NCI-H128 (cell line): Measurements from ENCODE around the gene OSBPL6.
"Not testable (repeated sequence)": the region's sequence is repeated elsewhere in the genome, so short reads cannot be mapped to it uniquely, and the experiment has no call there.

ENCODE experiments used
- DNase-seq: peaks from one replicate; lab custom pipeline; 2025; ENCODE audit not compliant: unreplicated experiment; lab: John Stamatoyannopoulos, UW

The OSBPL6 gene

DNA sequence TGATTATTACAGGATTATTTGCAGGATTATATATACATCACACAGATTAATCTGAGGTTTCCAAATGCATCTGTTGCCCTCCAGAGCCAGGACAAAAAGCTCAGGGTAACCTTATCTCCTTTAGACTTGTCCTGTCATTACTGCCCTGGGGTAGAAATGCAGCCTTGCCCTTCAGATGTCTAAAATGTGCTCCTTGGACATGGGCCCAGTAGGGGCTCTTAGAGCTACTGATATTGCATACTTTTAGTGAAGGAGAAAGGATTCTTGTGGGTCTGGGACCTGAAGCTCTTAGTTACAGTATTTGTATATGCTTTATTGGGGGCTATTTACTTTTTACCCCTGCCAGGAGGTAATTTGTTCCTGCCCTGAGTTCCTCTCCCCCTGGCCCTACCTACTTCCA is 200.5 kb downstream of the OSBPL6 start:
- no peak for DNase-seq

DNA sequence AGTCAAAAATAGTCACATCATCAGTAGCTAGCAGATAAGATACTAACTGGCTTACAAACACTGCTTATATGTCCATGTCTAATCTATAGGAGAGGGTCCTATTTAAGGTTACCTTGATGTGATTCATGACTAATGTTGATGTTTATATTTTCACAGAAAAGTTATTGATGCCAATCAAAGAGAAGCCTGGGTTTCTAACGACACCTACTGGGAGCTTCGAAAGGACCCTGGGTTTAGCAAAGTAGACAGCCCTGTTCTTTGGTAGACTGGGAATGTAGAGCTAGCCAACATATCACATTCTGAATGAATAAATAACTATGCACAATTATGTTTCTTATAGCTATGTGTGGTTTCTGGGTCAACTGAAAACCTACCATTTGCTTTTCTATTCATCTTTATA is 201.0 kb downstream of the OSBPL6 start:
- DNase-seq, result no peak

DNA sequence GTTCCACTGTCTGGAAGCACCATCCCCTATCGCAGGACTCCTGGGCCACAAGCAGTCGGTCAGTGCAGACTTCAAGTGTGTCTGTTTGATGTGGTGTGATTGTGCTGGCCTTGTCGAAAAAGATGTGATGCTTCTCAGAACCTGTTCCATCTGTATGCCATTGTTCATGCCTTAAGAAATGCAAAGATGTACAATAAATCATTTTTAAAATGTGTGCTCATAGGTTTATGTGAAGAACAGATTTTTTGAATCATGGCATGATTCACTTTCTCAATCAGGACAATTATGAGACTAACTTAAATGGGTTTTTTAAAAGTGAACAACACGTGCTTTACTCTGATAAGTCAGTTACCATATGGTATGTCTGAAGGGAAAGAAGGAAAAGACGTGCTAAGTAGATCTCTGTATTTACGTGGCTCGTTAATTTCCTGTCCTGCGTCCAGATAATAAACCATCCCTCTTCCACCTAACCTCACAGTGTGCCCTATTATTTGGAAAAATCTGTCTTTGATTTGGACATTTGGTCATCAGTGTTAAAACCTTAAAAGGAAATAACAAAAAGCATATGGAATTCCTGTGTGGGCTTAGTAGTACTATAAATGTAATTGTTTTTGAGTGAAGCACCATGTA is 201.7 kb downstream of the OSBPL6 start:
- DNase-seq, result no peak

DNA sequence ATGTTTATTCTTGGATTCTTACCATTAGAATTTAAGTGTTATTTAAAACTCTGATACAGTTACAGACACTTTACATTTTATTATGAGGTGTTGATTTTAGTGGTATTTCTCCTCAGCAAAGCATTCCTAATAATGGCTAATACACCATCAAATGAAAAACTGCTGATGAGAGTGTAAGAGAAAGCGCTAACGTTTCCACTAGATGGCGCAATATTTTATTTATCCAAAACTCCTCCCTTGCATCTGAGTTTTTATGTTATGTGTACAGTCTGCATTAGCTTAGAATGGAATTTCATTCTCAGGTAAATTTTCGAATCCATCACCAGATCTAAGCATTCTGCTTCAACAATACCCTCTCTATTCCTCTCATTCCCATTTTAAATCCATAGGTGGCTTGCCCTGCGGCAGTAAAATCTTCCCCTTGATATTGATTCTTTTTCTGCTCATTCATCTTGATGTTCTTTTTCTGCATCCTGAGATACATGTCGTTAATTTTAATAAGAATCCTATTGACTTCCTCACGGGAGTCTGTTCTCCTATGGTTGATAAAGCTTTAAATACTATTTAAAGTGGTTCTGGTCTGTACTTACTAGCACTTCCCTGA is 202.8 kb downstream of the OSBPL6 start:
- no peak for DNase-seq

DNA sequence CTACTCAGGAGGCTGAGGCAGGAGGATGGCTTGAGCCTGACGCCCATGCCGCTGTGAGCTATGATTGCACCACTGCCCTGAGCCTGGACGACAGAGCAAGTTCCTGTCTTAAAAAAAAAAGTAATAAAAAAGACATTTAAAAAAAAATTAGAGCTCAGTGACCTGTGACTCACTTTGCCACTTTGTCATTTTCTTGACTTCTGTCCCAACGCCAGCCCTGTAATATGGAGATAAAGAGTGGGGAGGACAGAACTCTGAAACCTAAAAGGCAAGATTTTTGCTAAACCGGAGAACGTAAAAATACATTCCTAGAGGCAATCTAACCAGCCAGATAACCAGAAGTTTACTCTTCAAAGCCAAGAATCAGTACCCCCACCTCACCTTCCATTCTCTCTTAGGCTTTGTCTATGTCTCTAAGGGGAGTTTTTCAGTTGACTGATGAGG is 207.7 kb downstream of the OSBPL6 start:
- no peak for DNase-seq

DNA sequence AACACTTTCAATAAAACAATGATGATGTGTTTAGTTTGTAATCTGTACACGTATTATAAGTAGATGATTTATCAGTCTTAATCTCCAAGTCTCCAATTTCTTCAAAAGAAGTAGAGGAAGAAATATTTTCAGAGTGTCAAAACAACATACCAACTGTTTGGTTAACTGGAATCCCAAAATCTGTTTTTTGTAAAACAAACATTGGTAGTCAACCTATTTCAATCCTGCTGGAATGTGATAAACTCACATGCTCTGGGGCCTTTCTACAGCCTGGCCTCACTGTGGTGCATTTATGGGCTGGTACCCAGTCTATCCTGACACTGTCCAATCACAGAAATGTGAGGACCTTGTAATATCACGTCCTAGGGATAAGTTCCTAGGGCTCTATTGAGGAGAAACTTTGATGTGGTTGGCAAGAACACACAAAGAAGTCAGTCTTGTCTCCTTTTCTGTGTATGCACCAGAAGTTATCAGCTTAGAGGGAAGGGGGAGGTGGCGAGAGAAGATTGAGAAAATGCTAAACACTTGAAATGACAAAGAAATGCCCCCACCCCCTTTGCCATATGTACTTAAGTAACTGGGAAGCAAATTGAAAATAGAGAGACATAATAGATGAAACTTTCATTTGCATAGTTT is 209.5 kb downstream of the OSBPL6 start:
- DNase-seq, result no peak

DNA sequence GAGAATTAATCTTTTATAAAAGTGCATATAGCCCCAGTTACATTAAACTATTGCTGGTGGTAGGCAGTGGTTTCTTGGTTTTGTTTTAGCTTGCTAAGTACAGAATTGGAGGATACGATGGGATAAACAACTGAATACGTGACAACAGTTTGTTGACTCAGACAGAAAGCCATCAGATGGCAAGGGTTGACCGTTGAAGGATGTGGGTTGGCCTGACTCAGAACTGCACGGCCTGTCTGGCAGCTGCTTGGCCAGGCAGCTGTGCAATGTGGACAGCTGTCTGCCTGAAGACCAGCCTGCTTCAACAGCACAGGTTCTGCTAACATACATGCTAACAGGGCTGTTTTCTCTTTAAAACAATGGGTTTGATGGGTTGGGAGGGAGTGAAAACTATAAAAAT is 210.1 kb downstream of the OSBPL6 start:
- no peak for DNase-seq

DNA sequence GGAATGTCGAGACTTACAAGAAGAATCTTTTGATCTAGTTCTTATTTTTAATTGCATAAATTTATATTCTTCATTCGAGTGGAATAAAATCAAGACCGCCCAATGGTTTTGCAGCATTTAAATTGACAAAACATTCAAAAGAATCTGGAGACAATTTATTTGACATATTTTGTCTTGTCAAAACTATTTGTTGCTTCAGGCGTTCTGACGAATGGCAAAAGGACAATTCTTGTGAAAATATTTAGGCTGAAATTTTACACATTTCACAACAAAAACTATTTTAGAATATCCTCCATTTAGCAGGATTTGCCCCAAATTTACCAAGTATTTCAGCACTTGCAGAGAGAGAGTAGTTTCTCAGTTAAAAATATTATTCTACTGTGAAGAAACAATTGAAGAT is 214.9 kb downstream of the OSBPL6 start:
- DNase-seq, result no peak

DNA sequence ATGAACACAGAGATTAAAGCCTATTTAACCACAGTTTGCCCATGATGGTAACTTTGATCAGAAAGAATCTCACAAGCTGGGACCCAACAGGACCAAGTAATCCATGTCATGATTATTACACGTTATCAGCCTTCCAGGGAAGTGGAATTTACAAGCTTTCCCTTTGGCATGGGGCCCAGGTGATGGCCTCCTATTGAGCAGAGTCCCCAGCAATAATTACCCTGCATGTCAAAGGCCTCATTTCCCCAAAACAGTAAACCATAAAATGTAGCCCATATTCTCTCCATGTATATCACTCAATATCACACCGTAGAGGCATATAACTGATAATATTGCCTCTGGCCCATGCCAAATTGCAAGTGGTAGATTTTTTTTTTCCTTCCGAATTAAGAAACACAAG is 217.7 kb downstream of the OSBPL6 start:
- DNase-seq, result no peak

DNA sequence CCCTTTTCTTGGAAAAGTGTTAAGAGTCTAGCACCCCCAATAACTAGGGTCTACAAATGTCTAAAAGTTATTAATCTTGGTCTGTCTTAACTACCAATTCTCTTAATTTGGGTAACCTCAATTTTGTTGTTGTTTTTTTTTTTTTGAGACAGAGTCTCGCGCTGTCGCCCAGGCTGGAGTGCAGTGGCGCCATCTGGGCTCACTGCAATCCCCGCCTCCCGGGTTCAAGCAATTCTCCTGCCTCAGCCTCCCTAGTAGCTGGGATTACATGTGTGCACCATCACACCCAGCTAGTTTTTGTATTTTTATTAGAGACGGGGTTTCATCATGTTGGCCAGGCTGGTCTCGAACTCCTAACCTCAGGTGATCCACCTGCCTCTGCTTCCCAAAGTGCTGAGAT is 218.1 kb downstream of the OSBPL6 start:
- DNase-seq, result not testable (repeated sequence)

DNA sequence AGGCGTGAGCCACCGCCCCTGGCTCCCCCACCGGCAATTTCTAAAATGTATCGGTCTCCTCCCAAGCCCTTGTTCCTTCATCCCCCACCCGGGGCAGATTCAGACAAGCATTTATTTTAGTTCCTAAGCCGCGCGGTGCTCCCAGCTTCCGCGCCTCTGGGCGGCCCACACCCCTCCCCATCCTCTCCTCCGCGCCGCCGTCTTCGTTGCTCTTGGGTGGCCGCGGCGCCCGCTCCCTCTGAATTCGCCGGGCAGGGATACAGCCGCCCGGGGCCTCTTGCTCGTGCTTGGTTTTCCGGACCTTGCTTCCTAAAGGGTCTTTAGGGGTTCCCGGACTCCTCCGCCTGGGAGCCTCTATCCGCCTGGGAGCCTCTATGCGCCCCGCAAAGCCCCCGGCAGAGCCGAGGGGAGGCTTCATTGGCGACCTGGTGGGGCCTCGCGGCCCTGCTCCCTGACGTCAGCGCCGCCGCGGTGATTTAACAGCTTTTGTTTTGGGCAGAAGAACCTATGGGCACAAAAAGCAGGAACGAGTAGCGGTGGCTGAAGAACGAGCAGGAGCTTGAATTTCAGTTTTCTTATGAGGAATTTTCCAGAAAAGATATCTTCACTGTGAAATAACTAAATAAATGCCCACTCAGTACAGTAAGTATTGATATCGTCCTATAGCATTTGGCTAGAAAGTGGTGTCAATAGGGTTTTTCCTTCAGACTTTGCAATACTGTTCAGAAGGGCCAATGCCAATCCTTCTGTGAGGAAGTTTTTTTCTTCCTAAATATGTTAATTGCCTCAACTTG is 219.4 kb downstream of the OSBPL6 start:
- peak; percentile 38 for DNase-seq

DNA sequence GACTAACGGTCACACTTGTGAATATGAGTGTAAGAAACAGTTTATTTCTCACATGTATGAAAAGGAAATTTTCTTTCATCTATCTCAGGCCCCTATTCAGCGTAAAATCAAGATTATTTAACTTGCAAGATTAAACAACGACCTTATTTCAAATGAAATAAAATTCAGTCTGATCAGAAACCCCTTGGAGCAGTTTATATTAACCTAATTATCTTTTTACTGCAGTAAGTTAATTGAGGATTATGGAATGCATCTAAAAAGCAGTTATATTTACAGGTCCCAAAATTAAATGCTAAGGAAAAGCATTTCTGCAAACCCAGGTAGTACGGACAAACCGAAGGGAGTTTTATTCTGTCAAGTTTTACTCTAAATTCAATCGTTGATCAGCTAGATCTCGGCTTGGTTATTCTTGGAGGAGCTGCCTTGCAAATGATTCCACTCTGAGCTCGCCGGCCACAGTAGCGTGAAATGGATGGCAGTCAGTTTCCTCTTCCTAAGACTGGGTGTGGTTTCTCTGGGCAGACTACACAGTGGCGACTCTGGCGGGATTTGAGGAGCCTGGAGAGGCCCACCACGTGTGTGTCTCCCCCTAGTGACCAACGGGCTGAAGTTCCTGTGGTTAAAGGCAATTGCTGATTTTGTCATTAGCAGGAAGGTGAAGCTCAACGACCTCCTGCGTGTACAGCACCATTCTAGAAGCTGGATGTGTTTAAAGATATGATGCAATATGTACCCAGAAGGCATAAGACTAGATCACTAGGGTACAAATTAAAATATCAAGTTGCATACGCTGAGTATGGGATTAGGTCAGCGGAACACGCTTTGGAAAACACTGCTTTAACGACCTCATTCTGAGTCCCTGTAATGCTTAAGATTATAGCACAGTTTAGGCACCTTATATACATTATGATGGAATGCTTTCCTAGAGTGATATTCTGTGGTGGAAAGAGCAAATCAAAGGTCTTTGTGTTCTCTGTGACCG is 220.2 kb downstream of the OSBPL6 start:
- DNase-seq, result peak; percentile 63

DNA sequence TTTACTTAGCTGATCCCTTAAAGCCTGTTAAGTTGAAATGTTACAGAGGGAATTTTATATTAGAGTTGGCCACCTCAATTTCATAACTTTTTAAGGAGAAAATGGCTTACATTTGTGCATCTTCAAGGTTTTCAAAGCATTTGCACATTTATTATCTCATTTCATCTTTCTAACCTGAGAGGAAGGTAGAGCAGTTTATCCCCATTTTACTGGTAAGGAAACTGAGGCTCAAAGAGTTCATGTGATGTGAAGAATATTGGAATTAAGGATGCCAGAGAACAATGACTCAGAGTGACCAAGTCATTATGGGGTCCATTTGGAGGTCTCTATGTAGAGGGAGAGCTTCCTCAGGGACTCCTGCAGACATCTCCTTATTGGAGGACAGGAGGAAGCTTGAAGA is 221.7 kb downstream of the OSBPL6 start:
- DNase-seq, result no peak

DNA sequence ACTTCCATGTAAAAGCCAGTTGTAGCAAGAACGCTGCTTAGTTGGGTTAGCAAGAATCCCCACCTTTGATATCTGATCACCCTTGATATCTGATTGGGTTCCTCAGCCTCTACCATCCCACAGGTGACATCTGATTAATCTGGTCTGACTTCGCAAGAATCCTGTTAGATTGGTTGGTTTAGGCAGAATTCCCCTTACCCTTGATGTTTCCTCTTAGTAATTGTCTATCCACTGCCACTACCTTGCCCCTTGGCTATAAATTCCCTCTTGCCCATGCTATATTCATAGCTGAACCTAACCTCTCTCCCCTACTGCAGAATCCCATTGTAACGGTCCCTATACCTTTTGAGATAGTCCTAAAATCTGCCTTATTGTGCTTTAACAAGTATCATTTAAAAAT is 223.6 kb downstream of the OSBPL6 start:
- no peak for DNase-seq

DNA sequence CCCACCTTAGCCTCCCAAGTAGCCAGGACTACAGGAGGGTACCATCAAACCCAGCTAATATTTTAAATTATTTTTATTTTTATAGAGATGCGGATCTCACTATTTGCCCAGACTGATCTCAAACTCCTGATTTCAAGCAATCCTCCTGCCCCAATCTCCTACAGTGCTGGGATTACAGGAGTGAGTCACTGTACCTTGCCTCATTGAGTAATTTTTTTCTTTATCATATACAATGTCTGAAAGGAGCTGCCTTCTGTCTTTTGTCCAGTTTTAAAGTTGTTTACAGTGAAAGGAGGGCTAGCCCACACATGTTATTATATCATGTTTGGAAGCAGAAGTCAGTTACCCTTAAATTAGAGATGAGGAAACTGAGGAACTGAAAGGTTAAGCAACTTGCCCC is 224.1 kb downstream of the OSBPL6 start:
- DNase-seq, result no peak

DNA sequence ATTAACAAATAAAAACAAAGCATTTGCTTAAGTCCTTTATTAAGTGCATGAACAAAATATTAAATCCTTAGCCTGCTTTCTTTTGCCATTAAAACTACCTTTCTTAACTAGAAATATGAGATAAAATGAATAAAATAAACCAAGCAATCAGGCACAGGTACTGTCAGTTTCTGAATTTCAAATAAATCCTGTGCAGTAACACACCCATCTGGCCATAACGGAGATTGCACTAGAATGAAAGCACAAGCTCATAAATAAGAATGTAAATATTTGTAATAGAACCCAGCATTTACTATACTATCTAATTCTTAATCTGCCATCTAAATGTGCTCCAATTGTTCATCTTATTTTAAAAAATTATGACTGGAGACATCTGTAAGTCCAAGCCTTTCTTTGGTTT is 224.8 kb downstream of the OSBPL6 start:
- DNase-seq, result no peak

DNA sequence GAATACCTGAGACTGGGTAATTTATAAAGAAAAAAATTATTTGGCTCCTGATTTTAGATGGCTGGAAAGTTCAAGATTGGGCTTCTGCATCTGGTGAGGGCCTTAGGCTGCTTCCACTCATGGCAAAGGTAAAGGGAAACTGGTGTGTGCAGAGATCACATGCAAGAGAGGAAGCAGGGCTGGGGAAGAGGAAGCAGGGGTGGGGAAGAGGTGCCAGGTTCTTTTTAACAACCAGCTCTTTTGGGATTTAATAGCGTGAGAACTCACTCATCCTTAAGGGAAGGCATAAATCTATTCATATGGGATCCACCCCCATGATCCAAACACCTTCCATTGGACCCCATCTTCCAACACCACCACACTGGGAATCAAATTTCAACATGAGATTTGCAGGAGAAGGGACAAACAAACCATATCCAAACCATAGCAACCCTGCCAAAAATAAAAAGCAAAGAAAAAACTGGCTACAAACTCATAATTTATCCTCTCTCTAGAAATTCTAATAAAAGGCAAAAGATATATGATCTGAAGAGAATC is 226.2 kb downstream of the OSBPL6 start:
- no peak for DNase-seq

DNA sequence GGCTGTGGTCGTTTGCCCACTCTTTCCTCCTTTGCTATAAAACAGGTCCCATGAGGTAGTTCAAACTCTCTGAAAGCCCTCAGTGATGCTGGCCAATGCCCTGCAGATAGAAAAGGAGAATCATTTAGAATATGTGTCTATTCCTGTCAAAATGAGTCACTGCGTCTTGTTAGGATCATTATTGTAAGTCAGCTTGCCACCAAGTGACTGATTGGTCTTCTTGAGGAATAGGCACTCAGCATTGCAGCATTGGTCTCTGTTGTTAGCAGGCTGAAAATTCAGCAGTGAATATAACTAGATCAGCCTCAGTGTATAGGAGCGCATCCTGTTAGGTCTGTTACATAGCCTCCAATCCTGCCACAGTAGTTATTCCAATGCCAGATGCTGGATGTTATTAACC is 227.8 kb downstream of the OSBPL6 start:
- DNase-seq, result no peak

DNA sequence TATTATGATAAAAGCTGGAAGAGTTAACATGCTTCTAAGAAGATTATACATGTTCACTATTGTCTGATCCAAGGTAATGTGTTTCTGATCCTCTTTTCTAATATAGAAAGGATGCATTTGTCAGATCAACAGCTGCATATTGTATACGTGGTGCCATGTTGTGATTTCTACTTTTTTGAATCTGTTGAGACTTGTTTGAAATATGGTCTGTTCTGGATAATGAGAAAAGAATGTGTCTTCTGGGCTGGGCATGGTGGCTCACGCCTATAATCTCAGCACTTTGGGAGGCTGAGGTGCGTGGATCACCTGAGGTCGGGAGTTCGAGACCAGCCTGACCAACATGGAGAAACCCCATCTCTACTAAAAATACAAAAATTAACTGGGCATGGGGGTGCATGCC is 229.4 kb downstream of the OSBPL6 start:
- not testable (repeated sequence) for DNase-seq

DNA sequence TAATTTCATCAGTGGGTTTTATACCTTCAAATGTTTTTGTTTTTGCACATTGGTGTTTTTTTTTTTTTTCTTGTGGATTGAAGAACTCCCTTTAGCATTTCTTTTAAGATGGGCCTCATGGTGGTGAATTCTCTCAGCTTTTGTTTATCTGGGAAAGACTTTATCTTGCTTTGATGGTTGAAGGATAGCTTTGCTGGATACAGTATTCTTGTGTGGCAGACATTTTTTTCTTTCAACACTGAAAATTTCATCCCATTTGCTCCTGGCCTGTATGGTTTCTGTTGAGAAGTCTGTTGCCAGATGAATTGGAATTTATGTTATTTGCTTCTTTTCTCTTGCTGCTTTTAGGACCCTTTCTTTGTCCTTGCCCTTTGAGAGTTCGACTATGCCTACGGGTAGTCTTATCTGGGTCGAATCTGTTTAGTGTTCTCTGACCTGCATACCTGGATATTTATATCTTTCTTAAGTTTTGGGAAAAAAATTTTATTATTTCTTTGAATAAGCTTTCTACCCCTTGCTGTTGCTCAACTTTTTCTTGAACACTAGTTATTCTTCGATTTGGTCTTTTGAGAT is 231.0 kb downstream of the OSBPL6 start:
- DNase-seq, result no peak
